HEK293 (cell line): ENCODE measurements around the gene SNAPC2.

Source experiments
- CTCF ChIA-PET: fragments of 350-600 bp; formaldehyde crosslinking; extraction: SDS; loops from one replicate; lab custom pipeline; 2021; ENCODE audit warnings: antibody characterized with exemption; lab: Yijun Ruan, JAX
- POLR2A ChIA-PET: fragments of 300-600 bp; formaldehyde crosslinking; extraction: SDS; loops from one replicate; lab custom pipeline; 2020; ENCODE audit warnings: antibody characterized with exemption, inconsistent platforms; lab: Yijun Ruan, JAX
- H3K27ac ChIP-seq: fragments of 200-500 bp; sonication (Bioruptor generic); 2 replicates; pipeline ENCODE4 v1.5.1; 2014; ENCODE audit warnings: low read depth, low read length, control low read depth, inconsistent platforms; ENCODE audit errors: extremely low read depth
- H3K36me3 ChIP-seq, 2 experiments: fragments of 200-500 bp in 1 of 2; sonication (Bioruptor generic) in 1 of 2; 1 replicate in 1 of 2; 2 replicates in 1 of 2; pipeline ENCODE4 v1.5.1; 2014 to 2017; ENCODE audit warnings: inconsistent platforms in 2 of 2, low read length in 2 of 2; ENCODE audit not compliant: control insufficient read depth in 2 of 2, insufficient read depth in 1 of 2
- H3K4me1 ChIP-seq: fragments of 200-500 bp; sonication (Bioruptor generic); 2 replicates; pipeline ENCODE4 v1.5.1; 2014; ENCODE audit warnings: mild to moderate bottlenecking, low read length, inconsistent platforms; ENCODE audit not compliant: control insufficient read depth, insufficient read depth
- H3K4me3 ChIP-seq: 2 replicates; pipeline ENCODE4 v1.5.1; 2011; ENCODE audit warnings: low read depth, mild to moderate bottlenecking, control low read depth, low read length, moderate library complexity
- H3K9me3 ChIP-seq: fragments of 200-500 bp; sonication (Bioruptor generic); 2 replicates; pipeline ENCODE4 v1.5.1; 2014; ENCODE audit warnings: low read depth, low read length, inconsistent platforms; ENCODE audit not compliant: control insufficient read depth, insufficient read depth
- BCL11B ChIP-seq: fragments of 450-650 bp; formaldehyde crosslinking; IDR thresholded peaks from 2 replicates; pipeline ENCODE4 v1.5.1; 2016; ENCODE audit warnings: low read depth, missing biosample characterization, missing genetic modification characterization
- MYNN ChIP-seq: fragments of 450-650 bp; formaldehyde crosslinking; IDR thresholded peaks from 2 replicates; pipeline ENCODE4 v1.5.1; 2016; ENCODE audit warnings: missing biosample characterization, missing genetic modification characterization, borderline replicate concordance
- OSR2 ChIP-seq: fragments of 450-650 bp; formaldehyde crosslinking; IDR thresholded peaks from 2 replicates; pipeline ENCODE4 v1.5.1; 2016; ENCODE audit warnings: missing biosample characterization, missing genetic modification characterization
- OVOL3 ChIP-seq: fragments of 450-650 bp; formaldehyde crosslinking; IDR thresholded peaks from 2 replicates; pipeline ENCODE4 v1.5.1; 2016; ENCODE audit warnings: missing biosample characterization, missing genetic modification characterization
- PRDM6 ChIP-seq: fragments of 450-650 bp; formaldehyde crosslinking; IDR thresholded peaks from 2 replicates; pipeline ENCODE4 v1.5.1; 2017; ENCODE audit warnings: missing biosample characterization, missing genetic modification characterization
- SP7 ChIP-seq: fragments of 450-650 bp; formaldehyde crosslinking; IDR thresholded peaks from 2 replicates; pipeline ENCODE4 v1.5.1; 2016; ENCODE audit warnings: missing biosample characterization, missing genetic modification characterization
- ZBTB49 ChIP-seq: fragments of 450-650 bp; formaldehyde crosslinking; IDR thresholded peaks from 2 replicates; pipeline ENCODE4 v1.5.1; 2016; ENCODE audit warnings: missing biosample characterization, missing genetic modification characterization, low read depth
- ZNF175 ChIP-seq: fragments of 450-650 bp; formaldehyde crosslinking; IDR thresholded peaks from 2 replicates; pipeline ENCODE4 v1.5.1; 2016; ENCODE audit warnings: missing biosample characterization, missing genetic modification characterization
- ZNF433 ChIP-seq: fragments of 450-650 bp; formaldehyde crosslinking; IDR thresholded peaks from 2 replicates; pipeline ENCODE4 v1.5.1; 2016; ENCODE audit warnings: missing biosample characterization, missing genetic modification characterization, low read depth
- ZNF514 ChIP-seq: fragments of 450-650 bp; formaldehyde crosslinking; IDR thresholded peaks from 2 replicates; pipeline ENCODE4 v1.5.1; 2016; ENCODE audit warnings: missing biosample characterization, missing genetic modification characterization
- ZNF561 ChIP-seq: fragments of 450-650 bp; IDR thresholded peaks from 2 replicates; pipeline ENCODE4 v1.5.1; 2018; ENCODE audit warnings: missing biosample characterization, missing genetic modification characterization, borderline replicate concordance
- ZNF585B ChIP-seq: fragments of 450-650 bp; formaldehyde crosslinking; IDR thresholded peaks from 2 replicates; pipeline ENCODE4 v1.5.1; 2016; ENCODE audit warnings: missing biosample characterization, missing genetic modification characterization
- ZNF654 ChIP-seq: fragments of 450-650 bp; formaldehyde crosslinking; IDR thresholded peaks from 2 replicates; pipeline ENCODE4 v1.5.1; 2016; ENCODE audit warnings: low read depth, missing biosample characterization, missing genetic modification characterization
- ZNF707 ChIP-seq: fragments of 450-650 bp; formaldehyde crosslinking; IDR thresholded peaks from 2 replicates; pipeline ENCODE4 v1.5.1; 2016; ENCODE audit warnings: missing biosample characterization, missing genetic modification characterization
- ZNF777 ChIP-seq: fragments of 450-650 bp; formaldehyde crosslinking; IDR thresholded peaks from 2 replicates; pipeline ENCODE4 v1.5.1; 2017; ENCODE audit warnings: missing biosample characterization, missing genetic modification characterization, borderline replicate concordance
- TF ChIP-seq, protein P1 (sequence below): fragments of 450-650 bp; formaldehyde crosslinking; IDR thresholded peaks from 2 replicates; pipeline ENCODE4 v1.5.1; 2016; ENCODE audit warnings: missing biosample characterization, missing genetic modification characterization, borderline replicate concordance
- TF ChIP-seq, protein P2 (sequence below): fragments of 450-650 bp; formaldehyde crosslinking; IDR thresholded peaks from 2 replicates; pipeline ENCODE4 v1.5.1; 2016; ENCODE audit warnings: missing biosample characterization, missing genetic modification characterization

Gene SNAPC2

GRCh38 chr19:7899751-7900378 lies 20.3 kb upstream of the SNAPC2 start (continued):
- no peak for TF ChIP-seq ZNF175 (tag by site-specific recombination)

DNA sequence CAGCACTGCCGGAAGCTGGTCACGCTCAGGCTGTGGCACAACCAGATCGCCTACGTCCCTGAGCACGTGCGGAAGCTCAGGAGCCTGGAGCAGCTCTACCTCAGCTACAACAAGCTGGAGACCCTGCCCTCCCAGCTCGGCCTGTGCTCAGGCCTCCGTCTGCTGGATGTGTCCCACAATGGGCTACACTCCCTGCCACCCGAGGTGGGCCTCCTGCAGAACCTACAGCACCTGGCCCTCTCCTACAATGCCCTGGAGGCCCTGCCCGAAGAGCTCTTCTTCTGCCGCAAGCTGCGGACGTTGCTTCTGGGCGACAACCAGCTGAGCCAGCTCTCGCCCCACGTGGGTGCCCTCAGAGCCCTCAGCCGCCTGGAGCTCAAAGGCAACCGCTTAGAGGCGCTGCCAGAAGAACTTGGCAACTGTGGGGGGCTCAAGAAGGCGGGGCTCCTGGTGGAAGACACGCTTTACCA lies 19.7 kb upstream of the SNAPC2 start:
- Histone ChIP-seq H3K36me3 (peaks cover 3 to 32% of the 10 kb centered on the region in 2 experiments; a peak in 2 of 3 replicates), H3K4me1 (peaks cover 5% of the 10 kb centered on the region; the same call in 1 of the 2 replicates), H3K27ac (no peak overlapping the region), H3K4me3 (no peak overlapping the region), H3K9me3 (no peaks in the 10 kb centered on the region)
- TF ChIP-seq PRDM6 (tag by site-specific recombination) = no peak
- TF ChIP-seq, protein P1, sequence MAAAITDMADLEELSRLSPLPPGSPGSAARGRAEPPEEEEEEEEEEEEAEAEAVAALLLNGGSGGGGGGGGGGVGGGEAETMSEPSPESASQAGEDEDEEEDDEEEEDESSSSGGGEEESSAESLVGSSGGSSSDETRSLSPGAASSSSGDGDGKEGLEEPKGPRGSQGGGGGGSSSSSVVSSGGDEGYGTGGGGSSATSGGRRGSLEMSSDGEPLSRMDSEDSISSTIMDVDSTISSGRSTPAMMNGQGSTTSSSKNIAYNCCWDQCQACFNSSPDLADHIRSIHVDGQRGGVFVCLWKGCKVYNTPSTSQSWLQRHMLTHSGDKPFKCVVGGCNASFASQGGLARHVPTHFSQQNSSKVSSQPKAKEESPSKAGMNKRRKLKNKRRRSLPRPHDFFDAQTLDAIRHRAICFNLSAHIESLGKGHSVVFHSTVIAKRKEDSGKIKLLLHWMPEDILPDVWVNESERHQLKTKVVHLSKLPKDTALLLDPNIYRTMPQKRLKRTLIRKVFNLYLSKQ (tag by site-specific recombination) = no peak
- no peak for TF ChIP-seq MYNN (tag by site-specific recombination)
- TF ChIP-seq, protein P2, sequence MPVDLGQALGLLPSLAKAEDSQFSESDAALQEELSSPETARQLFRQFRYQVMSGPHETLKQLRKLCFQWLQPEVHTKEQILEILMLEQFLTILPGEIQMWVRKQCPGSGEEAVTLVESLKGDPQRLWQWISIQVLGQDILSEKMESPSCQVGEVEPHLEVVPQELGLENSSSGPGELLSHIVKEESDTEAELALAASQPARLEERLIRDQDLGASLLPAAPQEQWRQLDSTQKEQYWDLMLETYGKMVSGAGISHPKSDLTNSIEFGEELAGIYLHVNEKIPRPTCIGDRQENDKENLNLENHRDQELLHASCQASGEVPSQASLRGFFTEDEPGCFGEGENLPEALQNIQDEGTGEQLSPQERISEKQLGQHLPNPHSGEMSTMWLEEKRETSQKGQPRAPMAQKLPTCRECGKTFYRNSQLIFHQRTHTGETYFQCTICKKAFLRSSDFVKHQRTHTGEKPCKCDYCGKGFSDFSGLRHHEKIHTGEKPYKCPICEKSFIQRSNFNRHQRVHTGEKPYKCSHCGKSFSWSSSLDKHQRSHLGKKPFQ (tag by site-specific recombination) = no peak
- no peak for TF ChIP-seq OVOL3 (tag by site-specific recombination)
- no peak for TF ChIP-seq ZNF561 (tag by site-specific recombination)
- TF ChIP-seq OSR2 = no peak
- TF ChIP-seq BCL11B (tag by site-specific recombination) = no peak
- TF ChIP-seq ZNF654 (tag by site-specific recombination) = no peak
- TF ChIP-seq ZNF777 (tag by site-specific recombination) = no peak
- no peak for TF ChIP-seq ZNF433 (tag by site-specific recombination)
- no peak for TF ChIP-seq ZNF585B (tag by site-specific recombination)
- TF ChIP-seq ZBTB49 = no peak
- TF ChIP-seq ZNF707 (tag by site-specific recombination) = no peak
- no peak for TF ChIP-seq ZNF514 (tag by site-specific recombination)
- TF ChIP-seq SP7 (tag by site-specific recombination) = no peak
- ChIA-PET CTCF (interaction anchor here (0.5 to 3.1 kb wide), 7 partner anchors 8 to 265 kb away, joined by 3 to 21 read pairs (median 4); no protein-coding TSS in a partner anchor), POLR2A (interaction anchor here (0.5 to 3.4 kb wide), 8 partner anchors 9 to 43 kb away, joined by 3 to 22 read pairs (median 6); partner anchors contain the start of genes LRRC8E, SNAPC2 and TIMM44)
